H9 (cell line): Measurements from ENCODE around the gene C10orf143. TPM values are rescaled to one million over a fixed set of nuclear protein-coding genes. Genes with fewer than 3 reads are reported as not detected.

ENCODE experiments used
- DNase-seq: peaks from one replicate; pipeline ENCODE4 v3.0.0-alpha.2; 2017
- H2AFZ ChIP-seq: one replicate; pipeline ENCODE4 v1.6.1; 2013; ENCODE audit warnings: mild to moderate bottlenecking, low read length, control low read depth, moderate library complexity
- H2AK5ac ChIP-seq: 2 replicates; pipeline ENCODE4 v1.6.1; 2013; ENCODE audit warnings: low read length, control low read depth, mixed read lengths; ENCODE audit not compliant: insufficient read length
- H2BK120ac ChIP-seq: one replicate; pipeline ENCODE4 v1.6.1; 2013; ENCODE audit warnings: low read depth, mild to moderate bottlenecking, low read length, control low read depth, inconsistent platforms; ENCODE audit not compliant: poor library complexity, severe bottlenecking
- H2BK12ac ChIP-seq: 2 replicates; pipeline ENCODE4 v1.6.1; 2013; ENCODE audit warnings: low read length, control low read depth, mixed read lengths, low read depth; ENCODE audit not compliant: insufficient read length
- H2BK15ac ChIP-seq: 2 replicates; pipeline ENCODE4 v1.6.1; 2013; ENCODE audit warnings: low read depth, low read length, control low read depth
- H2BK20ac ChIP-seq: one replicate; pipeline ENCODE4 v1.6.1; 2013; ENCODE audit warnings: low read depth, mild to moderate bottlenecking, low read length, control low read depth, inconsistent platforms; ENCODE audit not compliant: poor library complexity, severe bottlenecking
- H2BK5ac ChIP-seq: 2 replicates; pipeline ENCODE4 v1.6.1; 2013; ENCODE audit warnings: low read length, control low read depth, mixed read lengths; ENCODE audit not compliant: insufficient read length
- H3K14ac ChIP-seq: 2 replicates; pipeline ENCODE4 v1.6.1; 2013; ENCODE audit warnings: low read length, control low read depth; ENCODE audit not compliant: insufficient read depth
- H3K18ac ChIP-seq: 2 replicates; pipeline ENCODE4 v1.6.1; 2013; ENCODE audit warnings: low read depth, mild to moderate bottlenecking, mixed read lengths, low read length, control low read depth; ENCODE audit not compliant: insufficient read length
- H3K23ac ChIP-seq: 2 replicates; pipeline ENCODE4 v1.6.1; 2013; ENCODE audit warnings: low read length, control low read depth, mixed read lengths, low read depth; ENCODE audit not compliant: insufficient read length
- H3K23me2 ChIP-seq: 2 replicates; pipeline ENCODE4 v1.6.1; 2013; ENCODE audit warnings: low read depth, mild to moderate bottlenecking, mixed read lengths, low read length, control low read depth; ENCODE audit not compliant: insufficient read length, poor library complexity, severe bottlenecking
- H3K27ac ChIP-seq: 2 replicates; pipeline ENCODE4 v1.5.1; 2013; ENCODE audit warnings: low read length, control low read depth, mixed read lengths, low read depth; ENCODE audit not compliant: insufficient read length
- H3K27me3 ChIP-seq: 2 replicates; pipeline ENCODE4 v1.6.1; 2013; ENCODE audit warnings: low read length, control low read depth, inconsistent platforms; ENCODE audit not compliant: insufficient read depth
- H3K4ac ChIP-seq: 2 replicates; pipeline ENCODE4 v1.6.1; 2013; ENCODE audit warnings: low read depth, mild to moderate bottlenecking, control low read depth, inconsistent platforms, low read length, moderate library complexity
- H3K4me1 ChIP-seq: 2 replicates; pipeline ENCODE4 v1.6.1; 2013; ENCODE audit warnings: low read length, control low read depth, inconsistent platforms; ENCODE audit not compliant: insufficient read depth
- H3K4me2 ChIP-seq: 2 replicates; pipeline ENCODE4 v1.6.1; 2013; ENCODE audit warnings: low read length, control low read depth, mixed read lengths; ENCODE audit not compliant: insufficient read length, insufficient read depth
- H3K56ac ChIP-seq: 2 replicates; pipeline ENCODE4 v1.6.1; 2013; ENCODE audit warnings: low read depth, mild to moderate bottlenecking, mixed read lengths, low read length, control low read depth; ENCODE audit not compliant: insufficient read length
- H3K79me1 ChIP-seq: 2 replicates; pipeline ENCODE4 v1.6.1; 2013; ENCODE audit warnings: low read depth, mild to moderate bottlenecking, moderate library complexity, low read length, control low read depth, inconsistent platforms; ENCODE audit not compliant: insufficient read depth, poor library complexity, severe bottlenecking
- H3K79me2 ChIP-seq: 2 replicates; pipeline ENCODE4 v1.6.1; 2013; ENCODE audit warnings: low read length, control low read depth, inconsistent platforms; ENCODE audit not compliant: insufficient read depth
- H3K9ac ChIP-seq: 2 replicates; pipeline ENCODE4 v1.6.1; 2013; ENCODE audit warnings: low read length, control low read depth, mixed read lengths; ENCODE audit not compliant: insufficient read length; ENCODE audit errors: extremely low read depth
- H3K9me3 ChIP-seq: one replicate; pipeline ENCODE4 v1.6.1; 2013; ENCODE audit warnings: low read depth, low read length, inconsistent platforms; ENCODE audit not compliant: control insufficient read depth
- H3T11ph ChIP-seq: one replicate; pipeline ENCODE4 v1.6.1; 2013; ENCODE audit warnings: mild to moderate bottlenecking, low read length, control low read depth, inconsistent platforms
- H4K20me1 ChIP-seq: one replicate; pipeline ENCODE4 v1.6.1; 2013; ENCODE audit not compliant: control insufficient read depth, insufficient read length, insufficient read depth
- H4K5ac ChIP-seq: 2 replicates; pipeline ENCODE4 v1.6.1; 2013; ENCODE audit warnings: low read depth, mild to moderate bottlenecking, mixed read lengths, low read length, control low read depth; ENCODE audit not compliant: insufficient read length
- H4K8ac ChIP-seq: replicated peaks from 2 replicates; pipeline ENCODE4 v1.6.1; 2013; ENCODE audit warnings: low read length, control low read depth, mixed read lengths, low read depth; ENCODE audit not compliant: insufficient read length
- H4K91ac ChIP-seq: 2 replicates; pipeline ENCODE4 v1.6.1; 2013; ENCODE audit warnings: low read depth, mild to moderate bottlenecking, moderate library complexity, mixed read lengths, low read length, control low read depth; ENCODE audit not compliant: insufficient read length
- H3K27ac Mint-ChIP-seq, 3 experiments: 2 replicates in 2 of 3; 3 replicates in 1 of 3; pipeline ENCODE4 v1.8.0; 2020 to 2021; ENCODE audit warnings: mixed read lengths in 3 of 3, mild to moderate bottlenecking in 1 of 3, moderate library complexity in 1 of 3
- H3K27me3 Mint-ChIP-seq: 2 replicates; pipeline ENCODE4 v1.8.0; 2021; ENCODE audit warnings: low read depth, mild to moderate bottlenecking, moderate library complexity, mixed read lengths
- H3K36me3 Mint-ChIP-seq, 3 experiments: 2 replicates in 2 of 3; 3 replicates in 1 of 3; pipeline ENCODE4 v1.8.0; 2020 to 2021; ENCODE audit warnings: low read depth in 3 of 3, mixed read lengths in 3 of 3; ENCODE audit not compliant: insufficient read depth in 1 of 3
- H3K4me1 Mint-ChIP-seq, 2 experiments: 2 replicates each; pipeline ENCODE4 v1.8.0; 2020; ENCODE audit warnings: mixed read lengths in 2 of 2
- H3K4me3 Mint-ChIP-seq, 2 experiments: 2 replicates in 1 of 2; 3 replicates in 1 of 2; pipeline ENCODE4 v1.8.0; 2020 to 2021; ENCODE audit warnings: mild to moderate bottlenecking in 2 of 2, mixed read lengths in 2 of 2, moderate library complexity in 1 of 2
- H3K9me3 Mint-ChIP-seq, 2 experiments: 2 replicates in 1 of 2; 3 replicates in 1 of 2; pipeline ENCODE4 v1.8.0; 2020; ENCODE audit warnings: mild to moderate bottlenecking in 2 of 2, mixed read lengths in 2 of 2, moderate library complexity in 1 of 2
- WGBS: extraction: QIAGEN DNeasy Blood & Tissue Kit; methylation state at CpG from one replicate; pipeline ENCODE4 v1.1.7; 2013; ENCODE audit warnings: missing lambda C conversion rate, low lambda C conversion rate, mixed read lengths; ENCODE audit not compliant: insufficient read length; ENCODE audit errors: extremely low coverage; 5-methylcytosine and 5-hydroxymethylcytosine counted together
- total RNA-seq: library from RNA; stranded (reverse); gene quantifications from 2 replicates; pipeline ENCODE4 v1.2.1, GENCODE V29; 2021
- TF ChIP-seq, protein P1 (sequence below): fragments of 200-600 bp; sonication (generic); conservative IDR thresholded peaks from 3 replicates; pipeline ENCODE4 v1.8.0; 2021; ENCODE audit warnings: antibody characterized with exemption, mild to moderate bottlenecking

Gene C10orf143
- total RNA-seq, 1 experiment from 2014 or later: 0.94 TPM

GRCh38 chr10:130029209-130029608 lies 81.4 kb downstream of the C10orf143 start:
- Histone ChIP-seq H3K23me2 (no peaks in the 10 kb centered on the region), H3K18ac (no peak overlapping the region), H4K91ac (no peak overlapping the region), H3K4me1 (no peaks in the 10 kb centered on the region), H3K56ac (no peak overlapping the region), H3K9ac (no peak overlapping the region), H2BK120ac (no peak overlapping the region), H4K20me1 (no peaks in the 10 kb centered on the region), H3K79me1 (no peaks in the 10 kb centered on the region), H3K79me2 (no peaks in the 10 kb centered on the region), H2BK15ac (no peak overlapping the region), H3K9me3 (no peaks in the 10 kb centered on the region), H3K27ac (no peak overlapping the region), H3T11ph (no peak overlapping the region), H3K4me2 (no peak overlapping the region), H2AFZ (no peak overlapping the region), H4K5ac (no peak overlapping the region), H4K8ac (no peak overlapping the region), H3K23ac (no peak overlapping the region), H2BK5ac (no peak overlapping the region), H2BK12ac (no peak overlapping the region), H2AK5ac (no peak overlapping the region), H3K14ac (no peak overlapping the region), H3K27me3 (no peaks in the 10 kb centered on the region), H2BK20ac (no peak overlapping the region), H3K4ac (no peak overlapping the region)
- Mint-ChIP-seq H3K4me1 (no peaks in the 10 kb centered on the region), H3K36me3 (no peaks in the 10 kb centered on the region), H3K4me3 (no peak overlapping the region), H3K27ac (no peak overlapping the region), H3K9me3 (peaks cover 0 to 3% of the 10 kb centered on the region in 2 experiments; a peak in 1 of 5 replicates), H3K27me3 (0 out of 2 replicates have a peak, but pooled peaks cover 1% of the 10 kb centered on the region)
- no CpG with 5 or more reads among the region's 4 CpGs for WGBS
- no peak for DNase-seq
- TF ChIP-seq, protein P1, sequence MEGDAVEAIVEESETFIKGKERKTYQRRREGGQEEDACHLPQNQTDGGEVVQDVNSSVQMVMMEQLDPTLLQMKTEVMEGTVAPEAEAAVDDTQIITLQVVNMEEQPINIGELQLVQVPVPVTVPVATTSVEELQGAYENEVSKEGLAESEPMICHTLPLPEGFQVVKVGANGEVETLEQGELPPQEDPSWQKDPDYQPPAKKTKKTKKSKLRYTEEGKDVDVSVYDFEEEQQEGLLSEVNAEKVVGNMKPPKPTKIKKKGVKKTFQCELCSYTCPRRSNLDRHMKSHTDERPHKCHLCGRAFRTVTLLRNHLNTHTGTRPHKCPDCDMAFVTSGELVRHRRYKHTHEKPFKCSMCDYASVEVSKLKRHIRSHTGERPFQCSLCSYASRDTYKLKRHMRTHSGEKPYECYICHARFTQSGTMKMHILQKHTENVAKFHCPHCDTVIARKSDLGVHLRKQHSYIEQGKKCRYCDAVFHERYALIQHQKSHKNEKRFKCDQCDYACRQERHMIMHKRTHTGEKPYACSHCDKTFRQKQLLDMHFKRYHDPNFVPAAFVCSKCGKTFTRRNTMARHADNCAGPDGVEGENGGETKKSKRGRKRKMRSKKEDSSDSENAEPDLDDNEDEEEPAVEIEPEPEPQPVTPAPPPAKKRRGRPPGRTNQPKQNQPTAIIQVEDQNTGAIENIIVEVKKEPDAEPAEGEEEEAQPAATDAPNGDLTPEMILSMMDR: no peak
